GM23248 (cell line): ENCODE data around the gene GMNN. TPM values are rescaled to one million over a fixed set of nuclear protein-coding genes. Genes with fewer than 3 reads are reported as not detected.

Experiments
- DNase-seq: peaks from one replicate; pipeline ENCODE4 v3.0.0-alpha.2; 2015
- H2AFZ ChIP-seq: fragments of 200-600 bp; sonication (generic); 2 replicates; pipeline ENCODE4 v1.6.1; 2016; ENCODE audit warnings: antibody characterized with exemption
- H3F3A ChIP-seq: fragments of 200-600 bp; sonication (generic); 2 replicates; pipeline ENCODE4 v1.6.1; 2016; ENCODE audit warnings: mild to moderate bottlenecking, antibody characterized with exemption, mixed run types; ENCODE audit not compliant: insufficient read depth
- H3K27ac ChIP-seq: fragments of 200-600 bp; sonication (generic); 2 replicates; pipeline ENCODE4 v1.5.1; 2016; ENCODE audit warnings: mild to moderate bottlenecking
- H3K27me3 ChIP-seq: fragments of 200-600 bp; sonication (generic); replicated peaks from 2 replicates; pipeline ENCODE4 v1.6.1; 2016; ENCODE audit warnings: mild to moderate bottlenecking; ENCODE audit not compliant: insufficient read depth
- H3K36me3 ChIP-seq: fragments of 200-600 bp; sonication (generic); 2 replicates; pipeline ENCODE4 v1.6.1; 2016; ENCODE audit warnings: low read depth, mild to moderate bottlenecking
- H3K4me1 ChIP-seq: fragments of 200-600 bp; sonication (generic); 2 replicates; pipeline ENCODE4 v1.6.1; 2016; ENCODE audit warnings: mild to moderate bottlenecking; ENCODE audit not compliant: insufficient read depth
- H3K4me2 ChIP-seq: fragments of 200-600 bp; sonication (generic); one replicate; pipeline ENCODE4 v1.6.1; 2016; ENCODE audit warnings: mild to moderate bottlenecking; ENCODE audit not compliant: unreplicated experiment
- H3K4me3 ChIP-seq: fragments of 200-600 bp; sonication (generic); 2 replicates; pipeline ENCODE4 v1.5.1; 2016; ENCODE audit warnings: mild to moderate bottlenecking
- H3K79me2 ChIP-seq: fragments of 200-600 bp; sonication (generic); 2 replicates; pipeline ENCODE4 v1.6.1; 2016; ENCODE audit warnings: mild to moderate bottlenecking; ENCODE audit not compliant: insufficient read depth
- H3K9ac ChIP-seq: fragments of 200-600 bp; sonication (generic); 2 replicates; pipeline ENCODE4 v1.6.1; 2016; ENCODE audit warnings: mild to moderate bottlenecking
- H3K9me2 ChIP-seq: fragments of 200-600 bp; sonication (generic); 2 replicates; pipeline ENCODE4 v1.6.1; 2016; ENCODE audit warnings: mixed run types, mild to moderate bottlenecking, moderate library complexity; ENCODE audit not compliant: insufficient read depth
- H3K9me3 ChIP-seq: fragments of 200-600 bp; sonication (generic); one replicate; pipeline ENCODE4 v1.6.1; 2017; ENCODE audit warnings: low read depth
- H4K20me1 ChIP-seq: fragments of 200-600 bp; sonication (generic); 2 replicates; pipeline ENCODE4 v1.6.0; 2016; ENCODE audit not compliant: insufficient read depth
- EZH2 ChIP-seq: fragments of 200-600 bp; sonication (generic); IDR thresholded peaks from 2 replicates; pipeline ENCODE4 v1.6.1; 2018; ENCODE audit warnings: antibody characterized with exemption, mild to moderate bottlenecking; ENCODE audit not compliant: insufficient read depth, poor library complexity, severe bottlenecking
- EZH2phosphoT487 ChIP-seq: fragments of 200-600 bp; sonication (generic); IDR thresholded peaks from 2 replicates; pipeline ENCODE4 v1.6.1; 2018; ENCODE audit warnings: antibody characterized with exemption, moderate library complexity, mild to moderate bottlenecking, low read depth; ENCODE audit not compliant: insufficient read depth
- WGBS, 2 experiments: methylation state at CpG; one replicate each; pipeline ENCODE4 v1.1.6; 2015 to 2017; ENCODE audit warnings: low lambda C conversion rate in 2 of 2, low coverage in 1 of 2; ENCODE audit errors: missing lambda C conversion rate in 2 of 2; 5-methylcytosine and 5-hydroxymethylcytosine counted together
- in situ Hi-C: fragments of 300-500 bp; cut with MboI; formaldehyde crosslinking; loops from 2 replicates; pipeline ENCODE4 v1.15.0; 2020
- polyA plus RNA-seq: library from polyadenylated mRNA; unstranded; fragments of >200 nt; fragmentation: Nextera tagmentation; extraction: Ambion mirVana; gene quantifications from 2 replicates; pipeline ENCODE4 v1.2.1, GENCODE V29; 2016
- total RNA-seq: library from RNA; depleted of rRNA; stranded (reverse); fragments of >200 nt; shearing (Covaris generic); gene quantifications from 2 replicates; pipeline ENCODE4 v1.2.3, GENCODE V29; 2014

GMNN gene
- total and polyA plus RNA-seq, 2 experiments from 2014 or later, result 8.4 to 25.0 TPM

GRCh38 chr6:24795106-24795505 lies 20.4 kb downstream of the GMNN start:
- no peaks in the 10 kb centered on the region for H3K4me1 ChIP-seq
- no peaks in the 10 kb centered on the region for H4K20me1 ChIP-seq
- no peaks in the 10 kb centered on the region for H3F3A ChIP-seq
- no peaks in the 10 kb centered on the region for H3K36me3 ChIP-seq
- H3K9me2 ChIP-seq, result no peaks in the 10 kb centered on the region
- no peak overlapping the region for H3K4me2 ChIP-seq
- no peak overlapping the region for H3K27ac ChIP-seq
- no peaks in the 10 kb centered on the region for H3K27me3 ChIP-seq
- H3K79me2 ChIP-seq, result no peaks in the 10 kb centered on the region
- WGBS, 2 experiments, result 71 to 75% methylated on average over 2 of the region's 2 CpGs
- H3K4me3 ChIP-seq, result no peak overlapping the region
- no peak overlapping the region for H2AFZ ChIP-seq
- TF ChIP-seq EZH2phosphoT487, result no peak
- TF ChIP-seq EZH2, result no peak
- in situ Hi-C loops, result no loop called here
- no peak for DNase-seq
- no peak overlapping the region for H3K9ac ChIP-seq
- H3K9me3 ChIP-seq, result no peaks in the 10 kb centered on the region

GRCh38 chr6:24796616-24797290 lies 22.0 kb downstream of the GMNN start:
- H3K9me3 ChIP-seq, result no peaks in the 10 kb centered on the region
- 90 to 91% methylated on average over 6 of the region's 6 CpGs for WGBS, 2 experiments
- H3K4me3 ChIP-seq, result no peak overlapping the region
- no peaks in the 10 kb centered on the region for H3K27me3 ChIP-seq
- no peak overlapping the region for H3K4me2 ChIP-seq
- no peaks in the 10 kb centered on the region for H3K4me1 ChIP-seq
- no peaks in the 10 kb centered on the region for H3K79me2 ChIP-seq
- H3K36me3 ChIP-seq, result no peaks in the 10 kb centered on the region
- H3K9me2 ChIP-seq, result no peaks in the 10 kb centered on the region
- no peaks in the 10 kb centered on the region for H4K20me1 ChIP-seq
- no peak for DNase-seq
- no peaks in the 10 kb centered on the region for H3F3A ChIP-seq
- in situ Hi-C loops, result no loop called here
- no peak overlapping the region for H3K27ac ChIP-seq
- H3K9ac ChIP-seq, result no peak overlapping the region
- TF ChIP-seq EZH2phosphoT487 (no peak), EZH2 (no peak)
- H2AFZ ChIP-seq, result no peak overlapping the region

- no peak overlapping the region for H3K4me2 ChIP-seq
- no peaks in the 10 kb centered on the region for H3K79me2 ChIP-seq
- no peaks in the 10 kb centered on the region for H4K20me1 ChIP-seq
- WGBS, 2 experiments, result 82 to 83% methylated on average over 6 of the region's 6 CpGs
- no peak overlapping the region for H3K4me3 ChIP-seq
- H3K9me3 ChIP-seq, result no peaks in the 10 kb centered on the region
- no peak overlapping the region for H3K9ac ChIP-seq
- no peaks in the 10 kb centered on the region for H3F3A ChIP-seq
- DNase-seq, result no peak
- no peak for TF ChIP-seq EZH2
- TF ChIP-seq EZH2phosphoT487, result no peak
- no peak overlapping the region for H2AFZ ChIP-seq
- no peaks in the 10 kb centered on the region for H3K4me1 ChIP-seq
- no peaks in the 10 kb centered on the region for H3K9me2 ChIP-seq
- no peak overlapping the region for H3K27ac ChIP-seq
- in situ Hi-C loops, result no loop called here
- H3K27me3 ChIP-seq, result no peaks in the 10 kb centered on the region
- H3K36me3 ChIP-seq, result no peaks in the 10 kb centered on the region
Observed at GRCh38 chr6:24797596-24798216, 23.0 kb downstream of the GMNN start.

- no peaks in the 10 kb centered on the region for H3K9me3 ChIP-seq
- no peaks in the 10 kb centered on the region for H4K20me1 ChIP-seq
- TF ChIP-seq EZH2phosphoT487 (no peak), EZH2 (no peak)
- no peak within 1 kb of the TSS for H2AFZ ChIP-seq
- WGBS, 2 experiments, result 82 to 86% methylated on average over 13 of the region's 13 CpGs
- no peaks in the 10 kb centered on the region for H3F3A ChIP-seq
- no peak within 1 kb of the TSS for H3K27ac ChIP-seq
- H3K4me1 ChIP-seq, result no peaks in the 10 kb centered on the region
- DNase-seq, result no peak
- in situ Hi-C loops, result no loop called here
- no peak within 1 kb of the TSS for H3K9ac ChIP-seq
- no peaks in the 10 kb centered on the region for H3K79me2 ChIP-seq
- H3K36me3 ChIP-seq, result no peaks in the 10 kb centered on the region
- H3K9me2 ChIP-seq, result no peaks in the 10 kb centered on the region
- no peak within 1 kb of the TSS for H3K4me3 ChIP-seq
- H3K4me2 ChIP-seq, result no peak within 1 kb of the TSS
- no peaks in the 10 kb centered on the region for H3K27me3 ChIP-seq
Observed at GRCh38 chr6:24798740-24799540, 24.2 kb downstream of the GMNN start, which contains the start of gene ARMH2. Gene ARMH2, minus strand, starts transcription at chr6:24798917. Its CDS starts 60 bp downstream, at chr6:24798857.
